ENCODE results near the gene OR52H1.

Gene OR52H1

DNA sequence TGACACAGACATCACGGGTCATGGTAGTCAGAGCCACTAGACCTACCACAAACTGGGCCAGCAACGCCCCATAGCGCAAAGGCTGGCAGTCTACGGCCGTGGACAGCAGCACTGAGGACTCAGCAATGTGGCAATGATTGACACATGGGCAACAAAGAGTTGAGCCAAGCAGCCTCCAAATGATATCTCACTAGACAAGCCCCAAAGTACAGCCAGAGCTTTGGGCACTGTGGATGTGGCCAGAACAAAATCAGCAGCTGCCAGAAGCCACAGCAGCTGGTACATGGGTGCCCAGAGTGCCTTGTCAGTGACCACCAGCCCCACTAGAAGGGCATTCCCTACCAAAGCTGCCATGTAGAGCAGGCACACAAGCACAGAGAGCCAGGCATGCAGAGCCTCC is 20.6 kb downstream of the OR52H1 start:
- no peak for TF ChIP-seq CTCF (IDR thresholded peaks at IDR 0.05)
- H3K79me2 ChIP-seq, result no peaks in the 10 kb centered on the region
- H3K27me3 ChIP-seq (ENCODE audit: control insufficient read depth, insufficient read depth, low read length), result no peaks in the 10 kb centered on the region
- H3K4me1 ChIP-seq, result no peaks in the 10 kb centered on the region
- no peak overlapping the region for H3K4me3 ChIP-seq (ENCODE audit: low read depth, low read length)
- no peak overlapping the region for H3K27ac ChIP-seq
- no peaks in the 10 kb centered on the region for H3K9me3 ChIP-seq (ENCODE audit: control insufficient read depth, low read length)
- H3K36me3 ChIP-seq (ENCODE audit: control insufficient read depth, insufficient read depth, low read length), result no peaks in the 10 kb centered on the region
- no peak overlapping the region for H3K4me2 ChIP-seq (ENCODE audit: low read length)
- no peak overlapping the region for H2AFZ ChIP-seq
- H3K9ac ChIP-seq, result no peak overlapping the region

DNA sequence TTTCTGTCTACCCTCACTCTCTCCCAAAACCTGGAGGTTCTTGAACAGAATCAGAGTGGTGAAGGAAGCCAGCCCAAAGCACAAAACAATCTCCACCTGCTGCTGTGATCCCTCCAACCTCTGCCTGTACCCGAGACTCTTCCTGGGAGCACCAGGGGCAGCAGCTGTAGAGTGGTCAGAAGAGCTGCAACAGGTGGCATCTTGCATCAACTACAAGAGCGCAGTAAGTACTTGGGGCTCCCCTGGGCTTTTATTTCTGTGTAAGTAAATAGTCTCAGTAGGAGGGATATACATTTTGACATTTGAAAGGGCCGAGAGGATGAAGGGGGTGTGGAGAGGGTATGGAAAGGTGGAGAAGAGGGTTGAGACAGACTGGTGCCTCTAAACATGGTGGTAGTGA is 23.6 kb downstream of the OR52H1 start:
- no peaks in the 10 kb centered on the region for H3K36me3 ChIP-seq (ENCODE audit: control insufficient read depth, insufficient read depth, low read length)
- H3K4me3 ChIP-seq (ENCODE audit: low read depth, low read length), result no peak overlapping the region
- no peaks in the 10 kb centered on the region for H3K27me3 ChIP-seq (ENCODE audit: control insufficient read depth, insufficient read depth, low read length)
- no peak overlapping the region for H2AFZ ChIP-seq
- H3K4me2 ChIP-seq (ENCODE audit: low read length), result no peak overlapping the region
- no peak overlapping the region for H3K27ac ChIP-seq
- H3K79me2 ChIP-seq, result no peaks in the 10 kb centered on the region
- H3K9ac ChIP-seq, result no peak overlapping the region
- no peaks in the 10 kb centered on the region for H3K4me1 ChIP-seq
- no peak for TF ChIP-seq CTCF (IDR thresholded peaks at IDR 0.05)
- H3K9me3 ChIP-seq (ENCODE audit: control insufficient read depth, low read length), result no peaks in the 10 kb centered on the region

DNA sequence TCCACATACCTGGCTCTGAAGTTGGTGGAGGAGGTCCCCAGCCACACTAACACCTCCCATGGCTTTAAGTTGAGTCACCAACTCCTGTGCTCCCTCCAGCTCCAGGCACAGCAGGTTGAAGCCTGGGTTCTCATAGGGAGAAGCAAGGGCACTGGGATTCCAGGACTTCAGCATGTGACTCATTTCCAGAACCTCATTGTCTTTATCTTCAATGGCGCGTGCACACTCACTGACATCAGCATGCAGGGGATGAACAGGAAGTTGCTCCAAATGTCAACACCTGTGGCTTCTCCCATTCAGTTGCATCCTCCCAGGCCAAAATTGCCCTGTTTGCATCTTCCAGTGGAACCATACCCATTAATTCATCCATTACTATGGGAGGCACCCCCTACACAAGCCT is 26.0 kb downstream of the OR52H1 start:
- Histone ChIP-seq H3K4me2 (ENCODE audit: low read length) (no peak overlapping the region), H3K36me3 (ENCODE audit: control insufficient read depth, insufficient read depth, low read length) (no peaks in the 10 kb centered on the region), H2AFZ (no peak overlapping the region), H3K4me1 (no peaks in the 10 kb centered on the region), H3K9me3 (ENCODE audit: control insufficient read depth, low read length) (no peaks in the 10 kb centered on the region), H3K27ac (no peak overlapping the region), H3K79me2 (no peaks in the 10 kb centered on the region), H3K4me3 (ENCODE audit: low read depth, low read length) (no peak overlapping the region), H3K27me3 (ENCODE audit: control insufficient read depth, insufficient read depth, low read length) (no peaks in the 10 kb centered on the region), H3K9ac (no peak overlapping the region)
- TF ChIP-seq CTCF (IDR thresholded peaks at IDR 0.05), result no peak

DNA sequence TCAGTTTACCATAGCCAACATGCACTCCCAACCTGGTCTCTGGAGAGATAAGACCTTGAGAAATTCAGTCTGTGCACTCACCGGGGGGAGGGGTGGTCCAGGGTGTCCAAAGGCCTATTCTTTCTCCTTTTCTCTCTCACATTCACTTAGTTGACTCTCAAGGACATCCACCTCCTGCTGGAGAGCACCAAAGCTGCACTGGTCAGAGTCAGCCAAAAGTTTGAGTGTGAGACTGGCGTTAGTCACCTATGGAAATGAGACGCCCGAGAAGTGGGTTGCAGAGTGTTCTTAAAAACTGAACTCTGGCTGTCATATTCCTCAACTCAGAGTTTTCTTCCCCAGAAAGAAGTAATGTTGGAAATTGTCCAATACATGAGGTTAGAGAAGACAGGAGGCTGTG is 26.8 kb downstream of the OR52H1 start:
- no peaks in the 10 kb centered on the region for H3K4me1 ChIP-seq
- no peak overlapping the region for H3K27ac ChIP-seq
- no peaks in the 10 kb centered on the region for H3K79me2 ChIP-seq
- no peak overlapping the region for H2AFZ ChIP-seq
- no peak overlapping the region for H3K4me3 ChIP-seq (ENCODE audit: low read depth, low read length)
- H3K36me3 ChIP-seq (ENCODE audit: control insufficient read depth, insufficient read depth, low read length), result no peaks in the 10 kb centered on the region
- H3K9ac ChIP-seq, result no peak overlapping the region
- no peaks in the 10 kb centered on the region for H3K27me3 ChIP-seq (ENCODE audit: control insufficient read depth, insufficient read depth, low read length)
- no peak overlapping the region for H3K4me2 ChIP-seq (ENCODE audit: low read length)
- TF ChIP-seq CTCF (IDR thresholded peaks at IDR 0.05), result no peak
- no peaks in the 10 kb centered on the region for H3K9me3 ChIP-seq (ENCODE audit: control insufficient read depth, low read length)

DNA sequence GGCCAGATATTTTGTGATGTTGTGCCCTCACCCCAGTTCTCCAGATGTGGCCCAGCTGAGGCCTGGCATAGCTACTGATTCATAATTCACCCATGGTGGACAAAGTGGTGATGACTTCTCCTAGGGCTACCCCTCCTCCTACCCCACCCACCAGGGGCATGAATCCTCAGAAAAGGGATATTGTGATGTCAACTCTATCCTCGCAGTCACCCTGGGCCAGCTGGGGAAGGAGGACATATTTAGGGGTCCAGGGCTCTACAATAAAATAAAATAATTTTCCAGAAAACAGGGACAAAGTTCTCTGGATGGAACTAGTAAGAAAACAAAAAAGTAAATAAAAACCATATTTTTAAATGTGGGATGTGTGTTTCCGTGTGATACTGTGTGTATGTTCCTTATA is 31.7 kb downstream of the OR52H1 start, which contains the start of gene UBQLNL:
Gene UBQLNL, minus strand, starts transcription at position 101 of the 400 bp plus-strand sequence. CDS start 258 bp downstream, outside the sequence.
- Histone ChIP-seq H3K27ac (no peak within 1 kb of the TSS), H3K36me3 (ENCODE audit: control insufficient read depth, insufficient read depth, low read length) (no peaks in the 10 kb centered on the region), H3K4me1 (no peaks in the 10 kb centered on the region), H3K4me2 (ENCODE audit: low read length) (no peak within 1 kb of the TSS), H3K4me3 (ENCODE audit: low read depth, low read length) (no peak within 1 kb of the TSS), H2AFZ (no peak within 1 kb of the TSS), H3K9me3 (ENCODE audit: control insufficient read depth, low read length) (no peaks in the 10 kb centered on the region), H3K9ac (no peak within 1 kb of the TSS), H3K27me3 (ENCODE audit: control insufficient read depth, insufficient read depth, low read length) (no peaks in the 10 kb centered on the region), H3K79me2 (no peaks in the 10 kb centered on the region)
- no peak for TF ChIP-seq CTCF (IDR thresholded peaks at IDR 0.05)

Measured in parathyroid adenoma (tissue), 2 donors.